Panc1 (cell line): ENCODE results near the gene TRABD2B.

Experiments
- POLR2AphosphoS5 ChIP-seq: IDR thresholded peaks from 2 replicates; pipeline ENCODE4 v1.6.1; 2012; ENCODE audit warnings: mild to moderate bottlenecking, low read depth, low read length, moderate library complexity
- REST ChIP-seq, 2 experiments: IDR thresholded peaks; 2 replicates each; pipeline ENCODE4 v1.6.1; 2011 to 2012; ENCODE audit warnings: low read depth in 2 of 2, control low read depth in 1 of 2, low read length in 1 of 2, mild to moderate bottlenecking in 1 of 2, moderate library complexity in 1 of 2; ENCODE audit not compliant: insufficient read depth in 1 of 2
- SIN3A ChIP-seq: IDR thresholded peaks from 2 replicates; pipeline ENCODE4 v1.6.1; 2012; ENCODE audit warnings: low read depth, mild to moderate bottlenecking, low read length, moderate library complexity, borderline replicate concordance; ENCODE audit not compliant: insufficient read depth
- TF ChIP-seq, protein P1 (sequence below): fragments of 450-650 bp; IDR thresholded peaks from 2 replicates; pipeline ENCODE4 v1.5.1; 2017; ENCODE audit warnings: mild to moderate bottlenecking

DNA sequence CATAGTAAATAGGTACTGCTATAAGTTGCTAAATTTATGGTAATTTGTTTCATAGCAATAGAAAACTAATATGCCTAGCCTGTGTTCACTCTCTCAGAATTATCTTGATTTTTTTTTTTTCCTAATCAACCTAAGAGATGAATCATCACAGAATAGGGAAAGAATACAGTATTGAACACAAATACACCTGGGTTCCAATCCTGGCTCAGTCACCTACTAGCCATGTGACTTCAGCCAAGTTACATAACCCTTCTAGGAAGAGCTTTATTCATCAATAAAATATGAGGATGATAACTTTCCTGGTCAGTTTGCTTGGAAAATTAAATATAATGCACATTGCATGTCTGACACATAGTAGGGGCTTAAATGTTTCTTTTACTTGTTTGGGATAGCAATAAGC lies 279.8 kb downstream of the TRABD2B start:
- TF ChIP-seq, protein P1, sequence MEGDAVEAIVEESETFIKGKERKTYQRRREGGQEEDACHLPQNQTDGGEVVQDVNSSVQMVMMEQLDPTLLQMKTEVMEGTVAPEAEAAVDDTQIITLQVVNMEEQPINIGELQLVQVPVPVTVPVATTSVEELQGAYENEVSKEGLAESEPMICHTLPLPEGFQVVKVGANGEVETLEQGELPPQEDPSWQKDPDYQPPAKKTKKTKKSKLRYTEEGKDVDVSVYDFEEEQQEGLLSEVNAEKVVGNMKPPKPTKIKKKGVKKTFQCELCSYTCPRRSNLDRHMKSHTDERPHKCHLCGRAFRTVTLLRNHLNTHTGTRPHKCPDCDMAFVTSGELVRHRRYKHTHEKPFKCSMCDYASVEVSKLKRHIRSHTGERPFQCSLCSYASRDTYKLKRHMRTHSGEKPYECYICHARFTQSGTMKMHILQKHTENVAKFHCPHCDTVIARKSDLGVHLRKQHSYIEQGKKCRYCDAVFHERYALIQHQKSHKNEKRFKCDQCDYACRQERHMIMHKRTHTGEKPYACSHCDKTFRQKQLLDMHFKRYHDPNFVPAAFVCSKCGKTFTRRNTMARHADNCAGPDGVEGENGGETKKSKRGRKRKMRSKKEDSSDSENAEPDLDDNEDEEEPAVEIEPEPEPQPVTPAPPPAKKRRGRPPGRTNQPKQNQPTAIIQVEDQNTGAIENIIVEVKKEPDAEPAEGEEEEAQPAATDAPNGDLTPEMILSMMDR, result no peak
- no peak for TF ChIP-seq REST (IDR thresholded peaks at IDR 0.05; ENCODE audit: insufficient read depth in 1 of 2, low read depth in 2 of 2, low read length in 1 of 2)
- TF ChIP-seq POLR2AphosphoS5, result no peak
- no peak for TF ChIP-seq SIN3A
